Fibroblast of mammary gland (primary cell): ENCODE measurements around the gene GJC1.
A peak's percentile ranks its signal among the peaks of the same experiment; 100 is the strongest.

Experiments
- DNase-seq: peaks from one replicate; pipeline ENCODE4 v3.0.0-alpha.2; 2010; ENCODE audit warnings: low read depth
- H3K4me3 ChIP-seq: 2 replicates; pipeline ENCODE4 v1.5.1; 2011; ENCODE audit warnings: low read depth, mild to moderate bottlenecking, low read length, moderate library complexity; ENCODE audit not compliant: control insufficient read depth
- CTCF ChIP-seq: conservative IDR thresholded peaks from 2 replicates; pipeline ENCODE4 v1.5.1; 2011; ENCODE audit warnings: low read depth, low read length, inconsistent platforms; ENCODE audit not compliant: control insufficient read depth, insufficient read depth

The GJC1 gene

GRCh38 chr17:44807093-44807816 is 22.8 kb downstream of the GJC1 start:
- DNase-seq = no peak
- no peak for TF ChIP-seq CTCF
- H3K4me3 ChIP-seq = no peak overlapping the region

- no peak overlapping the region for H3K4me3 ChIP-seq
- TF ChIP-seq CTCF = no peak
- DNase-seq = peak; percentile 72
Observed at GRCh38 chr17:44804302-44805089, 25.6 kb downstream of the GJC1 start.

- H3K4me3 ChIP-seq = no peak overlapping the region
- no peak for DNase-seq
- no peak for TF ChIP-seq CTCF
Observed at GRCh38 chr17:44801880-44802279, 28.2 kb downstream of the GJC1 start.

DNA sequence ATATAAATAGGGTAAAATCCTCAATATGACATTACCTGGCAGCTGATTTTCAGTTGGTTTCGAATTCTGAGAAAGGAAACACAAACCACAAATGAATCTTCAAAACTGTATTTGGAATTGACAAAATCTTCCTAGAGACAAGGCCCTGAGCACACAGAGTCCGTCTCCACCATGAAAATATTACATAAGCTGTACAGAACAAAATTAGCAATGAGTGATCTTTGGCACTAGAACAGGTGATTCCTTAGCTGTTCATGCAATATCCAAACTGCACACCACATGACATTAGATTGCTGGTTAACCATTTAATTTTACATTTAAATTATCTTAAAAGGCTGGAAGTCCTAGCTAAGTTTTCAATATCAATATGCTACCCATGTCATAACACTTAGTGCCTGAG is 31.7 kb downstream of the GJC1 start:
- no peak for TF ChIP-seq CTCF
- H3K4me3 ChIP-seq = no peak overlapping the region
- no peak for DNase-seq

GRCh38 chr17:44797802-44798201 is 32.3 kb downstream of the GJC1 start:
- no peak for TF ChIP-seq CTCF
- DNase-seq = peak; percentile 10

GRCh38 chr17:44796731-44797130 is 33.4 kb downstream of the GJC1 start:
- TF ChIP-seq CTCF = no peak
- DNase-seq = no peak
- no peak overlapping the region for H3K4me3 ChIP-seq

More at GRCh38 chr17:44797802-44798201, 32.3 kb downstream of the GJC1 start:
- H3K4me3 ChIP-seq = no peak overlapping the region
